ENCODE data around the gene ERAS. TPM values are rescaled to one million over a fixed set of nuclear protein-coding genes. Genes with fewer than 3 reads are reported as not detected.
A peak's percentile ranks its signal among the peaks of the same experiment; 100 is the strongest.
"Not testable (repeated sequence)": the region's sequence is repeated elsewhere in the genome, so short reads cannot be mapped to it uniquely, and the experiment has no call there.

The ERAS gene
- polyA plus RNA-seq, 6 donors from 2014 or later, result 0.51 to 0.92 TPM; not detected in 4

DNA sequence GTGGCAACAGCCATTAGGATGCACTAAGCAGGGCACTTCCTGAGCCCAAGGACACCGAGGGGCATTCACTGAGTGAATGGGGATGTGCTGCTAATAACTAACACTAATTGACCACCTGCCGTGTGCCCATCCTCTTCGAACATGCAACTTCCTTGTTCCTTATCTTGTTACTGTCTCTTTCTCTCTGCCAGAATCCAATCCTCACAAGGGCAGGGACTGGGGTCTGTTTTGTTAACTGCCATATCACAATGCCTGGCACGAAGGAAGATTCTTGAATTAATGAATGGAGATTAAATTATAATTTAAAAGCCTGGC, 1.3 kb downstream of the ERAS start:
- Mint-ChIP-seq H3K4me1 (peaks cover 5 to 9% (median 6%) of the 10 kb centered on the region in 3 donors), H3K36me3 (peaks cover 0 to 14% of the 10 kb centered on the region in 2 donors), H3K4me3 (peak overlapping the region in 6 of 8 donors; percentile 57 to 85 (median 77)), H3K9me3 (peaks cover 0 to 4% (median 0%) of the 10 kb centered on the region in 7 donors), H3K27ac (no peak overlapping the region), H3K27me3 (peaks cover 27 to 39% (median 32%) of the 10 kb centered on the region in 3 donors)
- no peak for ATAC-seq (ENCODE audit: low read depth in 2 of 2)
- no peak for DNase-seq

DNA sequence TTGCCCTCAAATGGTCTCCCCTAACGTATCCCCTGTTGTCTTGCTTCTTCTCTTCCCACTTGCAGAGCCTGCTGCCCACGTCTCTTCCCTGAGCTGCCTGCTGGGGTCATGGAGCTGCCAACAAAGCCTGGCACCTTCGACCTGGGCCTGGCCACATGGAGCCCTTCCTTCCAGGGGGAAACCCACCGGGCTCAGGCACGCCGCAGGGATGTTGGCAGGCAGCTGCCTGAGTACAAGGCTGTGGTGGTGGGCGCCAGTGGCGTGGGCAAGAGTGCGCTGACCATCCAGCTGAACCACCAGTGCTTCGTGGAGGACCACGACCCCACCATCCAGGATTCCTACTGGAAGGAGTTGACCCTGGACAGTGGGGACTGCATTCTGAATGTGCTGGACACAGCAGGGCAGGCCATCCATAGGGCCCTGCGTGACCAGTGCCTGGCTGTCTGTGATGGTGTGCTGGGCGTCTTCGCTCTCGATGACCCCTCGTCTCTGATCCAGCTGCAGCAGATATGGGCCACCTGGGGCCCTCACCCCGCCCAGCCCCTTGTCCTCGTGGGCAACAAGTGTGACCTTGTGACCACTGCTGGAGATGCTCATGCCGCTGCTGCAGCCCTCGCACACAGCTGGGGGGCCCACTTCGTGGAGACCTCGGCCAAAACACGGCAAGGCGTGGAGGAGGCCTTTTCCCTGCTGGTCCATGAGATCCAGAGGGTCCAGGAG, 2.9 kb downstream of the ERAS start:
- ATAC-seq (ENCODE audit: low read depth in 2 of 2), result no peak
- H3K4me3 Mint-ChIP-seq, result no peak overlapping the region
- H3K4me1 Mint-ChIP-seq, result peaks cover 5 to 11% (median 9%) of the 10 kb centered on the region in 3 donors
- H3K36me3 Mint-ChIP-seq, result peaks cover 0 to 9% of the 10 kb centered on the region in 2 donors
- no peak for DNase-seq
- H3K9me3 Mint-ChIP-seq, result peaks cover 0 to 4% (median 0%) of the 10 kb centered on the region in 7 donors
- H3K27me3 Mint-ChIP-seq, result peaks cover 39 to 54% (median 46%) of the 10 kb centered on the region in 3 donors
- no peak overlapping the region for H3K27ac Mint-ChIP-seq

DNA sequence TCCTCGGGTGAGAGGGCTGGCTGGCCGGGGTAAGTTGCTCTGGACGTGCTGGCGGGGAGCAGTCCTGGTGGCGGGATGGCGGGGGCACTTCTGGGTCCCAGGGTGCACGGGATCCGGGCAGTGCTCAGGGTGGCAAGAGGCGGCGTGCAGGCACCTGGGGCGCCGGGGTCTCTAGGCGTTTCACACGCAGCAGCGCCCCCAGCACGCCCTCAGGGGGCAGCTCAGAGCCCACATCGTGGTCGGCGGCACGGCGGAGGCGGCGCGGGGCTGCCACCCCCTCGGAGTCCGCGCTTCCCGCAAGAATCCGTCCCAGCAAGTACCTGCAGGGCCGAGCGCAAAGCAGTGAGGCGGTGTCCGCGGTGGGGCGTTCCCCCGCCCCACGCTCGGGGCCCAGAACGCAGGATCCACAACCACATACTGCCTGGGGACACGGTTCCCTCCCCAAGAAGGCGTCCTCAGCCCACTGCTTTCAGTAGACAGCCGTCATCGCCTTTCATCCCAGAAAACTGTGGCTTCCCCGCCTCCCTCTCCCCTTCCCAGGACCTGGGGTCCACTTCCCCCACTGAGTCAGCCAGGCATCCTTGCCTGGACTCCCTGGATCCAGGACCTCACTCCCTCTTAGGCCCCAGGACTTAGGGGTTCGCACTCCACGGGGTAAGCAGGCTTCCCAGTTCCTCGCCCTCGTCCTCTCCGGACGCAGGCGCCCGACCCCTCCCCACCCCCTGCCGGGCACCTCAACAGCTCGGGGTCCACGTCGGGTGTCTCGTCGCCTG, 5.0 kb downstream of the ERAS start:
- DNase-seq (no peak), ATAC-seq (ENCODE audit: low read depth in 2 of 2) (no peak)
- Mint-ChIP-seq H3K4me3 (peak overlapping the region in 1 of 8 donors; percentile 25), H3K4me1 (peaks cover 15 to 17% (median 17%) of the 10 kb centered on the region in 3 donors), H3K27me3 (peaks cover 49 to 71% (median 60%) of the 10 kb centered on the region in 3 donors), H3K9me3 (peaks cover 0 to 4% (median 1%) of the 10 kb centered on the region in 7 donors), H3K36me3 (peaks cover 0 to 6% of the 10 kb centered on the region in 2 donors), H3K27ac (no peak overlapping the region)

DNA sequence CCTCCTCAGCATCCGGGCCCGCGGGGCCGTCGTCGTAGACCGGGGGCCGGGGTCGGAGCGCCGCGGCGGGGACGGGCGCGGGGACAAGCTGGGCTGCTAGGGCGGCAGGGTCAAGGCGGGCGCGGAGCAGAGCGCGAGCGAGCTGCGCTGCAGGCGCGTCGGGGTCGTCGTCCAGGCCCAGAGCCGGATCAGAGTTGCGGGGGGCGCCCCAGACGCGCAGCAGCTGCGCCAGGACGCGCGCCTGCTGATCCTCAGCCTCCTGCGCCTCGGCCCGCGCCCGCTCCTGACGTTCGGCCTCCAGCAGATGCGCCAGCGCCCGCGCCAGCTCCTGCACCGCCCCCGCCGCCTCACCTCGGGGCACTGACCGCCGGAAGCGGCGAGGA, 5.6 kb downstream of the ERAS start:
- H3K4me3 Mint-ChIP-seq, result no peak overlapping the region
- H3K27ac Mint-ChIP-seq, result no peak overlapping the region
- DNase-seq, result no peak
- peaks cover 0 to 6% of the 10 kb centered on the region in 2 donors for H3K36me3 Mint-ChIP-seq
- H3K4me1 Mint-ChIP-seq, result peaks cover 17 to 18% (median 17%) of the 10 kb centered on the region in 3 donors
- ATAC-seq (ENCODE audit: low read depth in 2 of 2), result no peak
- H3K27me3 Mint-ChIP-seq, result peaks cover 53 to 74% (median 64%) of the 10 kb centered on the region in 3 donors
- H3K9me3 Mint-ChIP-seq, result peaks cover 0 to 6% (median 1%) of the 10 kb centered on the region in 7 donors

DNA sequence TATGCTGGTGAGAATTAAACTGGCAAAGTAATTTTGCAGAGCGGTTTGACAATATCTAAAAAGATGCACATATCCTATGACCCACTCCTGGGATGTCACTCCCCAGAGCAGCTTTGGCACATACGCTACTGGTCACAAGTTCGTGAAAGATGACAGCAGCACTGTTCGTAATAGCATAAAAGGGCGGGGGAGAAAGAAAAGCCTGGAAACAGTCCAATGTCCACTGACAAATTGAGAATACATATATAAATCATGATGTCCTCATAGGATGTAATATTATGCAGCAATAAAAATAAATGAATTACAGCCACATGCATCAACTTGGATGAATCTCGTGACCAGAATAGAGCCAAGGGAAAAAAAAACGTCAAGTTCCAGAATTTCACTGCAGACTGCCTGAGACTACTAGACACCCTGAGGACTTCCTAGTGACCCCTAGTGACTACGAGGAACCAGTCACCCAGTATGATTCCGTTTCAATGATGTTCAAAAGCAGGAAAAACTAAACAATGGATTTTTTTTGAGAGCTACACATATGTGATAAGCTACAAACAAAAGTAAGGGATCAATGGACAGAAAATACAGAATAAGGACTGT, 7.3 kb downstream of the ERAS start:
- peak overlapping the region in 1 of 8 donors; percentile 24 for H3K4me3 Mint-ChIP-seq
- no peaks in the 10 kb centered on the region for H3K36me3 Mint-ChIP-seq
- H3K9me3 Mint-ChIP-seq, result peaks cover 0 to 6% (median 0%) of the 10 kb centered on the region in 7 donors
- H3K27me3 Mint-ChIP-seq, result peaks cover 44 to 62% (median 50%) of the 10 kb centered on the region in 3 donors
- peaks cover 11 to 13% (median 12%) of the 10 kb centered on the region in 3 donors for H3K4me1 Mint-ChIP-seq
- DNase-seq, result no peak
- peak overlapping the region in 1 of 6 donors; percentile 4 for H3K27ac Mint-ChIP-seq
- ATAC-seq (ENCODE audit: low read depth in 2 of 2), result no peak

DNA sequence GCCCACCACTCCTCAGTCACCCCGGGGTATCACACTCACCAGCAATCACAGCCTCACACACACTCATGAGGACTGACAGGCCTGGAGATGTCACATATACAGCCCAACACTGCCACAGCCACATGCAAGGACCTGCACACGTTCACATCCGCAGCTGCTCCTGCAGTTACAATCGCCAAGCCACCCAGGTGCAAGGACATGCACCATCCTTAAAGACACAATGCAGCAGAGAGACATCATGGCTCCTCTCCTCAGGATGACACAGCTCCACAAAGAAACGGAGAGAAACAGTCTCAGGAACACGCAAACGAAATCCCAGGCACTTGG, 8.0 kb downstream of the ERAS start:
- DNase-seq, result no peak
- peak overlapping the region; percentile 1 to 77 (median 64) for H3K4me3 Mint-ChIP-seq
- H3K36me3 Mint-ChIP-seq, result no peaks in the 10 kb centered on the region
- H3K27ac Mint-ChIP-seq, result peak overlapping the region in 1 of 6 donors; percentile 70
- peaks cover 11 to 13% (median 12%) of the 10 kb centered on the region in 3 donors for H3K4me1 Mint-ChIP-seq
- peaks cover 40 to 56% (median 43%) of the 10 kb centered on the region in 3 donors for H3K27me3 Mint-ChIP-seq
- H3K9me3 Mint-ChIP-seq, result peaks cover 0 to 6% (median 0%) of the 10 kb centered on the region in 7 donors
- no peak for ATAC-seq (ENCODE audit: low read depth in 2 of 2)

DNA sequence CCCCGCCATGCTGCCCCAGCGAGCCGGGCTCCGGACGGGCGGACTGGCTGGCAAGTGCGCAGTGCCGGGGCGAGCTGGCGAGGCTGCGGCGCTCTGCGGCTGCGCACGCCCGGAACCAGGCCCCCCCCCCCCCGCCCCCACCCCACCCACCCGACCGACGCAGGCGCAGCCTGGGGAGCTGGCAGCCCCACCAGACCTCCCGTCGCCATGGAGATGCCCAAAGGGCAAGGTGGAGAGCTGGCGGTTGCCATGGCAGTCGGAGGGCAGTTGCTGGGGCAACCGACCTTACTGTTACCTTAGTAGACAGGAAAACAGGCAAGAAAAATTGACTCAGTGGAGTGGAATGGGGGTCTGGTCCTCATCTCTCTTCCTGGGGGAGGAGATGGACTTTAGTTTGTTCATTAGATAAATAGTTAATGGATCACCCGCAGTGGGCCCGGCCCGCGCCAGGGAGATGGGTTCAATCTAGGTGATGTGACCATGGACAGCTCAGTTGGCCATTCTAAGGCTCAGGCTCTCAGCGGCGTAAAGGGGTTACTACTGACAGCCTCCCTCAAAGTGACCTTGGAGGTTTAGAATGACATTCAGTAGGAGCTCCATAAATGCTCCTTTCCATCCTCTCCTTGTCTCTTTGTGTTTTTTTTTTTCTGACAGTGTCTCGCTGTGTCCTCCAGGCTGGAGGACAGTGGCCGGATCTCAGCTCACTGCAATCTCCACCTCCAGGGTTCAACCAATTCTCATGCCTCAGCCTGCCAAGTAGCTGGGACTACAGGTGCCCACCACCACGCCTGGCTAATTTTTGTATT, 9.4 kb downstream of the ERAS start, which contains the start of gene PCSK1N:
Gene PCSK1N (minus strand): TSS at position 87 of the 806 bp plus-strand sequence. CDS start 78 bp downstream, at position 9.
- Mint-ChIP-seq H3K27me3 (peaks cover 30 to 44% (median 38%) of the 10 kb centered on the region in 3 donors), H3K4me1 (peaks cover 11 to 13% (median 12%) of the 10 kb centered on the region in 3 donors), H3K36me3 (no peaks in the 10 kb centered on the region), H3K4me3 (peak within 1 kb of the TSS; percentile 1 to 77 (median 64)), H3K27ac (peak within 1 kb of the TSS in 4 of 6 donors; percentile 41 to 86 (median 76)), H3K9me3 (peaks cover 0 to 6% (median 0%) of the 10 kb centered on the region in 7 donors)
- ATAC-seq (ENCODE audit: low read depth in 2 of 2) (peak; percentile 42 to 44), DNase-seq (no peak)

DNA sequence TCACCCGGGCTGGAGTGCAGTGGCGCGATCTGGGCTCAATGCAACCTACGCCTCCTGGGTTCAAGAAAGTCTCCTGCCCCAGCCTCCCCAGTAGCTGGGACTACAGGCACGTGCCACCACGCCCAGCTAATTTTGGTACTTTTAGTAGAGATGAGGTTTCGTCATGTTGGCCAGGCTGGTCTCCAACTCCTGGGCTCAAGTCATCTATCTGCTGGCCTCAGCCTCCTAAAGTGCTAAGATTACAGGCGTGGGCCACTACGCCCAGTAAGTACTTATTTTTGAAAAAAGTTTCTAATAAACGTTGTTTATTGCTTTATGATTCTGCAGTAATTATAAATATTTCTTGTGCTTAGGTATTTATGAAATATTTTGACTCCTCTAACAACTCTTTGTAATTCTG, 13.4 kb downstream of the ERAS start:
- Mint-ChIP-seq H3K4me1 (peaks cover 3 to 8% (median 5%) of the 10 kb centered on the region in 3 donors), H3K36me3 (no peaks in the 10 kb centered on the region), H3K9me3 (peaks cover 0 to 8% (median 0%) of the 10 kb centered on the region in 7 donors), H3K4me3 (no peak overlapping the region), H3K27ac (no peak overlapping the region), H3K27me3 (peaks cover 9 to 29% (median 21%) of the 10 kb centered on the region in 3 donors)
- no peak for DNase-seq
- no peak for ATAC-seq (ENCODE audit: low read depth in 2 of 2)

DNA sequence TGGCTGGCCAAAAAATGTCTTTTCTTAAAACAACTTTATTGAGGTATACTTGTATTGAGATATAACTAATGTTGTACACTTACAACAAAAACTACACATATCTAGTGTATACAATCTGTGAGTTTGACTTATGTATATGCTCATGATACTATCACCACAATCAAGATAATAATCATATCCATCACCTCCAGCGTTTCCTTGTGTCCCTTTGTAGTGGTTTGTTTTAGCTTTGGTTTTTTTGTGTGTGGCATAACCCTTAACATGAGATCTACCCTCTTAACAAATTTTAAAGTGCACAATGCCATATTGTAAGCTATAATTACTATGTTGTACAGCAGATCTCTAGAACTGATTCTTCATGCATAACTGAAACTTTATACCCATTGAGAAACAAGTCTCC, 22.5 kb downstream of the ERAS start:
- Mint-ChIP-seq H3K9me3 (peaks cover 0 to 14% (median 0%) of the 10 kb centered on the region in 7 donors), H3K27ac (no peak overlapping the region), H3K4me1 (no peaks in the 10 kb centered on the region), H3K27me3 (peaks cover 0 to 11% (median 6%) of the 10 kb centered on the region in 3 donors), H3K36me3 (peaks cover 0 to 8% of the 10 kb centered on the region in 2 donors), H3K4me3 (no peak overlapping the region)
- no peak for DNase-seq
- no peak for ATAC-seq (ENCODE audit: low read depth in 2 of 2)

DNA sequence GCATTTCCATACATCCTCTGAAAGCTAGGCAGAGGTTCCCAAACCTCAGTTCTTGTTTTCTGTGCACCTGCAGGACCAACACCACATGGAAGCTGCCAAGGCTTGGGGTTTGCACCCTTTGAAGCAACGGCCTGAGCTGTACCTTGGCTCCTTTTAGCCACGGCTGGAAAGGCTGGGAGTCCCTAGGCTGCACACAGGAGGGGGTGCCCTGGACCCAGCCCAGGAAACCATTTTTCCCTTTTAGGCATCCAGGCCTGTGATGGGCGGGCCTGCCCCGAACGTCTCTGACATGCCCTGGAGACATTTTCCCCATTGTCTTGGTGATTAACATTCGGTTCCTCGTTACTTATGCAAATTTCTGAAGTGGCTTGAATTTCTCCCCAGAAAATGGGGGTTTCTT, 26.5 kb downstream of the ERAS start:
- ATAC-seq (ENCODE audit: low read depth in 2 of 2), result no peak

DNA sequence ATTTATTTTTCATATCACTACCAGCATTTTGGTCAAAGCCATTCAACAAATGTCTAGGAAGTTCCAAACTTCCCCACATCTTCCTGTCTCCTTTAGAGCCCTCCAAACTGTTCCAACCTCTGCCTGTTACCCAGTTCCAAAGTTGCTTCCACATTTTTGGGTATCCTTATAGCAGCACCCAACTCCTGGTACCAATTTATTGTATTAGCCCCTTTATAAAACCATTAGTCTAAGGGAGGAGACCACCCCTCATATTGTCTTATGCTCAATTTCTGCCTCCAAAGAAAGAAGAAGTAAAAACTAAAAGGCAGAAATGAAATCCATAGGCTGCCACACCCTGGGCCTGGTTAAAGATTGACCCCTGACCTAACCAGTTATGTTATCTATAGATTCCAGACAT, 27.2 kb downstream of the ERAS start:
- Mint-ChIP-seq H3K27ac (peak overlapping the region in 1 of 6 donors; percentile 30), H3K9me3 (peaks cover 0 to 12% (median 0%) of the 10 kb centered on the region in 7 donors), H3K27me3 (peaks cover 5 to 21% (median 16%) of the 10 kb centered on the region in 3 donors)
- not testable (repeated sequence) for DNase-seq; H3K4me3 Mint-ChIP-seq; ATAC-seq (ENCODE audit: low read depth in 2 of 2); H3K36me3 Mint-ChIP-seq; H3K4me1 Mint-ChIP-seq

More for the DNA sequence above, 26.5 kb downstream of the ERAS start:
- Mint-ChIP-seq H3K9me3 (peaks cover 0 to 12% (median 0%) of the 10 kb centered on the region in 7 donors), H3K36me3 (peaks cover 0 to 8% of the 10 kb centered on the region in 2 donors), H3K4me1 (peaks cover 0 to 7% (median 0%) of the 10 kb centered on the region in 3 donors), H3K27me3 (peaks cover 5 to 21% (median 16%) of the 10 kb centered on the region in 3 donors), H3K4me3 (no peak overlapping the region), H3K27ac (no peak overlapping the region)
- DNase-seq, result no peak

DNA sequence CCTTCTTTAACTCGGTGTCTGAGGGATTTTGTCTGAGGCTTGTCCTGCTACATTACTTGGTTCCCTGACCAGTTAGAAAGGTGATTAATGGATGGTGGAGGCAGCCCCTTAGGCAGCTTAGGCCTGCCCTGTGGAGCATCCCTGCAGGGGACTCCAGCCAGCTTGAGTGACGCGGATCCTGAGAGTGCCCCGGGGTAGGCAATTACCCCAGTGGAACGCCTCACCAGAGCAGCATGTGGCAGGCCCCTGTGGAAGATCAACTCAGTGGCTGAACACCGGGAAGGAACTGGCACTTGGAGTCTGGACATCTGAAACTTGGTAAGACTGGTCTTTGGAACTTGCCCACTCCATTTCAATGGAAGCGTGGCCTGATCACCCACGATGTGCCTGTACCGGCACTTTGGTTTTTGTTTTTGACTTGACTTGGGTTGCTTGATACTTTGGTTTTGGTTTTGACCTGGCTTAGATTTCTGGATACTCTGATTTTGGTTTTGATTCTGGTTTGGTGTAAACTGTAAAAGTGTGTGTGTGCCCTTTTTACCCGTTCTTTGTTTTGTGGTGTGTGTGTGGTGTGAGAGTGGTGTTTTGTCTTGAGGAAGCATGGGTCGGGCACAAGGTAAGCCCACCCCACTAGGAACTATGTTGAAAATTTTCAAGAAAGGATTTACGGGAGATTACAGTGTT, 27.9 kb downstream of the ERAS start:
- DNase-seq, H3K4me3 Mint-ChIP-seq: not testable (repeated sequence)

More for the DNA sequence above, 27.9 kb downstream of the ERAS start:
- not testable (repeated sequence) for H3K36me3 Mint-ChIP-seq; ATAC-seq (ENCODE audit: low read depth in 2 of 2); H3K4me1 Mint-ChIP-seq
- peak overlapping the region in 1 of 6 donors; percentile 45 for H3K27ac Mint-ChIP-seq
- H3K9me3 Mint-ChIP-seq, result peaks cover 0 to 12% (median 0%) of the 10 kb centered on the region in 7 donors
- peaks cover 5 to 21% (median 16%) of the 10 kb centered on the region in 3 donors for H3K27me3 Mint-ChIP-seq

Measured in naive B cell (primary cell).